Right forelimb (tissue), 1 donor: ENCODE measurements around the gene WBP4.
A peak's percentile ranks its signal among the peaks of the same experiment; 100 is the strongest.

Experiments used
- DNase-seq: peaks from one replicate; pipeline ENCODE4 v3.0.0-alpha.2; 2018

WBP4 gene

DNA sequence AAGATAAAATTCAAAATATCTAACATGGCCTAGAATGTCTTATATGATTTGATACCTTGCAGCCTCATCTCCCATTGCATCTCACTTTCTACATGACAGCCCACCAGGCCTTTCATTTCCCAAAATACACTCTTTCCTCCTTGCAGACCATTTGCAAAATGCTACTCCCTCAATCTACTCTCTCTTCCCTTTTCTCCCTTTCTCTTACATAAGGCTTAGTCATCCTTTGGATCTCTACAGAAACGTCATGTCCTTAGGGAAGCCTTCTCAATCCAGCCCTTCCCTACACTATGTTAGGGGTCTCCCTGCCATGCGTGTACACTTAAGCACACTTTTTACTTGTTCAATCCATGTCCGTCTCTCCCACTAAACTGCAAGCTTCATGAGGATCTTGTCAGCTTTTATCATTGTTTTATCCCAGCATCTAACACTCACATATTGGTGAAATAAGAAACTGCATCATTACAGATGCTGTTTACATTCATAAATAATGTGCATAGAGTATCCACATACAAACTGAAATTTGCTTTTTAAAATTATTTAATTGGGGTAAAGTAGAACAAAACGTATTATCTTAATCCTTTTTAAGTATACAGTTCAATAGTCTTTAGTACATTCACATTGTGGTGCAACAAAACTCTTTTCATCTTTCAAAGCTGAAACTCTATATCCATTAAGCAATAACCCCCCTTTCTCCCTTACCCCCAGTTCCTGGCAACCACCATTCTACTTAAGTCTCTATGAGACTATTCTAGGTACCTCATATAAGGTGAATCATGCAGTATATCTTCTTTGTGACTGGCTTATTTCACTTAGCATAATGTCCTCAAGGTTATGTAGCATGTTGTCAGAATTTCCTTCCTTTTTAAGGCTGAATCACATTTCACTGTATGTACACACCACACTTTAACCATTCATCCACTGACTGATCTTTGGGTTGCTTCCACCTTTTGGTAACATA lies 11.5 kb upstream of the WBP4 start:
- no peak for DNase-seq

- DNase-seq: no peak
These were observed 8.9 kb upstream of the WBP4 start for GRCh38 chr13:41052441-41052840.

DNA sequence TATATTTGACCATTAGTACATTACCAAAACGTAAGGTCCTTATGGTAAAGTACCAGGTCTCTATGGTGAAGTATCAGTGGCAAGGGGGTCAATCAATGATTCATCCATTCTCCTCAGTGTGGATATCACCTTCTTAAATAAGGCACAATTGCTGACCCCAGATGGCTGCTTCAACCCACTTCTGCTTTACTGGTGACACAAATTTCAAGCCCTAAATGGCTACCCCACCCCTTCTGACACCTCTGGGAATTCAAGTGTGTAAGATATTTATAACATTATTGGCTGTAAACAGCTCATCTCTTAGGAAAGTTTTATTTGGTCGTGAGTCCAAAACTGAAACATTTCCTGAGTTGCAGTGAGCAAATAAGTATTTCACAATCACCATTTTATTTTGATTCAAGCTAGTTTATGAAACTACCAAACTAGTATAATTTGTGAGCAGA lies 7.9 kb upstream of the WBP4 start:
- no peak for DNase-seq

DNA sequence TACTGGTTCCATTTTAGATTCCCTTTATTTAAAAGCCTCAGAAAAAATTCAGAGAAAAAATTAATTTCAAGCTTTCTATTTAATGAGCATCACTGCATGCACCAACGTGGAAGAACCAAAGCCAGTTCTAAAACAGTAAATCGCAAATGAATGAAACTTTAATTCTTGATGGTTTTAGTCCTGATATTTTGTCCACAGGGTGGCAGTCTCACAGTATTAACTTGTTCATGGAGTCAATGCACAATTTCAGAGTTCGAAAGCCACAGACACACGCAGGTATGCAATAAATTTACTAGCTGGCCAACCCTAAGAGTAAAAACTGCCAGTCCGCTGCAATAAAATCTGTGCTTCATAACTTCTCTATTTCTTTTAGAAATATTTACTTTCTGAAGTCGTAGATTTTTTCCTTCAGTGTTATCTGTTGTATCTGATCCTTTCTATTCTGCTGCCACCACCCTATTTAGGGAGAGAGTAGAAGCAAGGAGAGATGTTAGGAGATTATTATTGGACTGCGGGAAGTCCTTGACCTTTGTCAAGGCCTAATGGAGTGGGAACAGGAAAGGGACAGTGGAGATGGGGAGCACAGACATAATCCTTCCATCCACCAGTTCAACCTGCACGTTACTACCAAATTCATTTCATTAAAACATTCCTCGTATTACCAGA lies 7.0 kb upstream of the WBP4 start:
- no peak for DNase-seq

DNA sequence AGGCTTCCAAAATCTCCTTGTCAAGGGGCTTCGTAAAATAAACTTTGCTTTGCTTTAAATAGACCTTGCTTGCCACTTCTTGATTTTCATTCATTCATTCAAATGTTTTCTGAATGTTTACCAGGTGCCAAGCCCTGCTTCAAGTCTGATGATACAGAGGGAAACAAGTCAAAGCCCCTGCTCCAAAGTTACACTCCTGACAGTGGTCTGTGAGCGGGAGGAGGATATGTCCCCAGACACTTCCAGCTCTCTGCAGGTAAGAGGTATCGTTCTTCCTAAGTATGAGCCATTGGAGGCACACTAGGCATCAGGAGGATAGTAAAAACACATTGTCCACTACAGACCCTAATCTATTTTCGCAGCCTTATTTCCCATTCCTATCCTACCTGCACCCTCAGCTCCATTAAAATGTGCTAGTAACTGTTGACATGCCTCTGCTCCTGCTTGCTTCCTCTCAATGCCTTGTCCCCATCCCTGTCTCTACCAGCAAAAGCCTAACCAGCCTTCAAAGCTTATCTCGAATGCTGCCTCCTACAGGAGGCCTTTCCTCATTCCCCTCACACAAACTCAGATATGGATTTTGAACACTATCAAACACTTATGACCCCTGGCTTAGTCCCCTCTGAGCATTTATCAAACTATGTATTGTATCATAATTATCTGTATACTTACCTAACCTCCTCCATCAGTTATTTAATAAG lies 6.2 kb upstream of the WBP4 start:
- DNase-seq: no peak

DNA sequence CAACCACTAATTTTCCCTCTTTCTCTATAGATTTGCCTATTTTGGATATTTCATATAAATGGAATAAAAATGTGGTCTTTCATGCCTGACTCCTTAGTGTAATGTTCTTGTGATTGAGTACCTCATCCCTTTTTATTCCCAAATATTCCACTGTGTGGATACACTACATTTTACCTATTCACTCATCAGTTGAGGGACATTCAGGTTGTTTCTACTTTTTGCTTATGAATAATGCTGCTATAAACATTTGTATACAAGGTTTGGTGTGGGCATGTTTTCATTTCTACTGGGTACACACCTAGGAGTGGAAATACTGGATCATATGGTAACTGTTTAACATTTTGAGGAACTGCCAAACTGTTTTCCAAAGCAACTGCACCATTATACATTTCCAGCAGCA lies 5.1 kb upstream of the WBP4 start:
- no peak for DNase-seq

DNA sequence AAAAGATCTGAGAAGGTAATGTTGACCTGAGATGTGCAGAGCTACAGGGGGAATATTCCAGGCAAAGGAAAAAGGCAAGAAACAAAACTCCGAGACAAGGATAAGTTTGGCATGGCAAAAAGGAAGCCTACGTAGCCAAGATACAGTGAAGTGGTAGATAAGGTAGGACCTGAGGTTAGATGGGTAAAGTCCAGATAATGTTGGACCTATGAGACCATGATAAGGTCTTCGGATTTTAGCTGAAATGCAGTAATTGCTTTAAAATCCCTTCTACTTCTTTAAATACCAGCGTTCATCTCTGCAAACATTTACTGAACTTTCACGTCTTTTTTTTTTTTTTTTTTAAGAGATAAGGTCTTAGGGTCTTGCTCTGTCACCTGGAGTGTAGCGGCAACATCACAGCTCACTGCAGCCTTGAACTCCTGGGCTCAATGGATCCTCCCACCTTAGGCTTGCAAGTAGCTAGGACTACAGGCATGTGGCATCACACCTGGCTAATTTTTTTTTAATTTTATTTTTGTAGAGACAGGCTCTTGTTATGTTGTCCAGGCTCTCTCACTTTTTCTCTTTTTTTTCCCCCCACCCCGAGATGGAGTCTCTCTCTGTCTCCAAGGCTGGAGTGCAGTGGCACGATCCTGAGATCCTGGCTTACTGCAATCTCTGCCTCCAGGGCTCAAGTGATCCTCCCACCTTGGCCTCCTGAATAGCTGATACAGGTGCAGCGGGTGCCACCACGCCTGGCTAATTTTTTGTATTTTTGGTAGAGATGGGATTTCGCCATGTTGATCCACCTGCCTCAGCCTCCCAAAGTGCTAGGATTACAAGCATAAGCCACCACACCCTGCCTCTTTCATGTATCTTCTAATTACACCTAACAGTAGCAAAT lies 4.2 kb upstream of the WBP4 start:
- no peak for DNase-seq

DNA sequence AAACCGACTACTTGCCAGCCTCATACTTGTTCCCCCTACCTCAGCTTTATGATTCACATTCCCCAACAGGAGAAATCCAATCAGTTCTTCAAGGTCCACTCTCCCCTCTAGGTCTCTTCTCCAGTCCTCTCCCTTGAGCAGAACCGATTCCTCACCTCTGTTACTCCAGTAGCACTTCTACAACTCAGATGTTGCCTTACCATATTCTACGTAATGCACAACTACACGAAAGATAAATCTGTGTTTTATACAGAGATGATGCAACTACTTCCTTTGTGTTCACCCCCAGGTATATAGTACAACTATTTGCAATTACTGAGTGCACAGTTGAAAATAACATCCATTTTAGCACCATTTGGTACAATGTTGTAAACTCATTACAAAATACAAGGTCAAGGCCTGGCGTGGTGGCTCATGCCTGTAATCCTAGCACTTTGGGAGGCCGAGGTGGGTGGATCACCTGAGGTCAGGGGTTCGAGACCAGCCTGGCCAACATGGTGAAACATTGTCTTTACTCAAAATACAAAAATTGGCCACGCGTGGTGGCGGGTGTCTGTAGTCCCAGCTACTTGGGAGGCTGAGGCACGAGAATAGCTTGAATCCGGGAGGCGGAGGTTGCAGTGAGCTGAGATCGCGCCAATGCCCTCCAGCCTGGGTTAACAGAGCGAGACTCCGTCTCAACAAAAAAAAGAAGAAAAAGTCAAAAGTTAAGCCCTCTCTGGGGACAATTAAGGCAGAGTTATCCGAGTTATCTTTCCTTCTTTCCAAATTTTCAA lies 2.8 kb upstream of the WBP4 start:
- DNase-seq: no peak

GRCh38 chr13:41059456-41060081 lies 1.7 kb upstream of the WBP4 start:
- no peak for DNase-seq

DNA sequence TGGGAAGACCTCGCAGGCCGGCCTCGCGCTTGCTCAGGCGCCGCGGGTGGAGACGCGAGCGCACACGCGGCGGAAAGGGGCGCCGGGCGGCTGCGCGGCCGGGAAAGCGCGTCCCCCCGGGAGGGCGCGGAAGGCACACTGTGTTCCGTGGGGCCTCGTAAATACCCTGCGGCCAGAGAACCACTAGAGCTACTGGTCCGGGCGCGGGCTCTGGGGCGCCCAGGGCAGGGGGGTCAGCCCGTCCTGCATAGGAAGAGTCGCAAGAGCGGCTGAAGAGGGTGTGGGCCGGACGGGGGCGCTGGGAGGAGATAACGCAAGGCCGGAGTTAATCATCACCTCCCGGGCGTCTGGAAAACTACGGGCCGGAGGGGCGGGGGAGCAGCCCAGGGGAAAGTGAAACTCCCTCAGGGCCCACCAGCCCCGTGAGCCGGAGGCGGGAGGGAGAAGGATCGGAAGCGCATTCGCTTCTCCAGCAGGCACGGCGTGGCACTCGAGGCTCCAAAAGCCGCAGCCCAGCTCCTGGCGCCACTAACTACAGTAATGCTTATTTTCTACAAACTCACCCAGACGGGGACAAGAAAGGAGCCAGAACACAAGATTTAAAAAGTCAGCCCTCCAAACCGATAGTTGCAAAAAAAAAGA lies 1.1 kb upstream of the WBP4 start:
- peak; percentile 92 for DNase-seq

DNA sequence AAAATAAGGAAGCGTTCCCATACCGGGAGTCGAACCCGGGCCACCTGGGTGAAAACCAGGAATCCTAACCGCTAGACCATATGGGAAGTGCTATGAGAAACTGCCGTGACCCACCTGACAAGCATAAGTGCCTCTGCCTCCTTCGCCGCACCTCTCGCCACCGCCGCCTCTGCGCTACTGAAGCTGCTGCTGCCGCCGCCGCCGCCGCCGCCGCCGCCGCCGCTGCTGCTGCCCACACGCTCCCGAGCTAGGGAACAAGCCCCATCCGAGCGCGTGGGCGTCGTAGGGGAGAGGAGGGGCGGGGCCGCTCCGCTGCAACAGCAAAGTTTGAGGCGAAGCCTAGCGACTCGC lies 610 bp upstream of the WBP4 start:
- peak; percentile 95 for DNase-seq

GRCh38 chr13:41061914-41062837 lies 867 bp downstream of the WBP4 start:
- DNase-seq: no peak

- no peak for DNase-seq
These were observed 3.2 kb downstream of the WBP4 start for GRCh38 chr13:41064493-41064892.

DNA sequence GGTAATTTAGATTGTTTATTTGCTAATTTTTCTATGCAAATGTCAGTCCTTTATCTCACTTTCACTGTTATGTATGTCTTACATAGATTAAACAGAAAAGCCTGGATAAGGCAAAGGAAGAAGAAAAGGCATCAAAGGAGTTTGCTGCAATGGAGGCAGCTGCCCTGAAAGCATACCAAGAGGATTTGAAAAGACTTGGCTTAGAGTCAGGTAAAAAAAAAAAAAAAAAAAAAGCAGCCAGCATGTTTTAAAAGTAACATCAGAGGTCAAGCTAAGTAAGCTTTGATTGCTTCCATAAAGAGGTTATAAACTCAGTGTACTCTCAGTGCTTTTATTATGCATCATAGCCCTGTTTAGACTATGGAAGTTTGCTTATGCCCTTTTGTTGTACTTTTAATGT lies 3.8 kb downstream of the WBP4 start:
- no peak for DNase-seq

DNA sequence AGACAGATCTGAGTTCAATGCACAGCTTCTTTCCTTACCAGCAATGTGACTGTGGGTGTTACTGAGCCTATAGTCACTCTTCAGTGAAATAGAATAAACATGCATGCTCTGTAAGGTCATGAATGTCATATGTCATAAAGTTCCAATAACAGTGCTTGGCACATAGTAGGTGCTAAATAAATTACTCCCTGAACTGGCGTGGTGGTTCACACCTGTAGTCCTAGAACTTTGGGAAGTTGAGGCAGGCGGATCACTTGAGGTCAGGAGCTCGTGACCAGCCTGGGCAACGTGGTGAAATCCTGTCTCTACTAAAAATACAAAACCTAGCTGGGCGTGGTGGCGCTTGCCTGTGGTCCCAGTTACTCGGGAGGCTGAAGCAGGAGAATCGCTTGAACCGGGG lies 13.2 kb downstream of the WBP4 start:
- DNase-seq: no peak

GRCh38 chr13:41075034-41075433 lies 13.7 kb downstream of the WBP4 start:
- no peak for DNase-seq

DNA sequence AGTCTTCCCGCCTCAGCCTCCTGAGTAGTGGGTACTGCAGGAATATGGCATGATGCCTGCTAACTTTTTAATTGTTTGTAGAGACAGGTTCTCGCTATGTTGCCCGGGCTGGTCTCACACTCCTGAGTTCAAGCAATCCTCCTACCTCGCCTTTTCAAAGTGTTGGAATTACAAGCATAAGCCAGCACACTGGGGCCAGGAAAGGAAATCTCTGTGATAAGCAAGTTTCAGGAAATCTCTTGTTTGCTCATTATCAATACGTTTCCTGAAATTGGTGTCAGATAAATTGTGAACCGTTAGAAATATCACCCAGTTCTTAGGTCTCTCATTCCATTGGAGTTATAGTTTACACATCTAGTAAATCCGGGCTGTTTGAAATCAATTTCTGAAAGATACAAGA lies 14.2 kb downstream of the WBP4 start:
- no peak for DNase-seq

DNA sequence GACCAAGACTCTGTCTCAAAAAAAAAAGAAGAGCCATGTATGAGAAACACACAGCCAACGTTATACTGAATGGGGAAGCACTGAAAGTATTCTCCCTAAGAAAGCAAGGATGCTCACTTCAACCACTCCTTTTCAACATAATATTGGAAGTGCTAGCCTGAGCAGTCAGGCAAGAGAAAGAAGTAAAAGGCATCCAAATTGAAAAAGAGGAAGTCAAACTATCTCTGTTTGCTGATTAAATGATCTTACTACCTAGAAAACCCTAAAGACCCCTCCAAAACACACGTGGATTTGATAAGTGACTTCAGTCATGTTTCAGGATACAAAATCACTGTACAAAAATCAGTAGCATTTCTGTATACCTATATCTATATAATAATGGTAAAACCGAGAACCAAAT lies 16.2 kb downstream of the WBP4 start:
- no peak for DNase-seq

DNA sequence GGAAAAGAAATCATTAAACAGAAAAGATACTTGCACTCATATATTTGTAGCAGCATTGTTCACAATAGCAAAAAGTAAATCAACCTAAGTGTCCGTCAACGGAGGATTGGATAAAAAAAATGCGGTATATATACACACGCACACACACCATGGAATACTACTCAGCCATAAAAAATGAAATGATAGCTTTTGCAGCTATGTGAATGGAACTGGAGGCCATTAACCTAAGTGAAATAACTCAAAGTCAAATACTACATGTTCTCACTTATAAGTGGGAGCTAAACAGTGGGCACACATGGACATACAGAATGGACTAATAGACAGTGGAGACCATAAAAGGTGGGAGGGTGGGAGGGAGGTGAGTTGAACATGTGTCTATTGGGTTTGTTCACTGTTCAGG lies 18.4 kb downstream of the WBP4 start:
- no peak for DNase-seq
